ENCODE measurements around the gene RABAC1. TPM values are rescaled to one million over a fixed set of nuclear protein-coding genes. Genes with fewer than 3 reads are reported as not detected.

Gene RABAC1
- total RNA-seq, 1 experiment from 2014 or later = 66.3 TPM

- no peak for TF ChIP-seq EGR1 (IDR thresholded peaks at IDR 0.05; ENCODE audit: low read depth)
- no peak for TF ChIP-seq ELF1 (IDR thresholded peaks at IDR 0.05; ENCODE audit: borderline replicate concordance, low read depth)
Measured at GRCh38 chr19:41969772-41970458, 10.8 kb upstream of the RABAC1 start (continued).

DNA sequence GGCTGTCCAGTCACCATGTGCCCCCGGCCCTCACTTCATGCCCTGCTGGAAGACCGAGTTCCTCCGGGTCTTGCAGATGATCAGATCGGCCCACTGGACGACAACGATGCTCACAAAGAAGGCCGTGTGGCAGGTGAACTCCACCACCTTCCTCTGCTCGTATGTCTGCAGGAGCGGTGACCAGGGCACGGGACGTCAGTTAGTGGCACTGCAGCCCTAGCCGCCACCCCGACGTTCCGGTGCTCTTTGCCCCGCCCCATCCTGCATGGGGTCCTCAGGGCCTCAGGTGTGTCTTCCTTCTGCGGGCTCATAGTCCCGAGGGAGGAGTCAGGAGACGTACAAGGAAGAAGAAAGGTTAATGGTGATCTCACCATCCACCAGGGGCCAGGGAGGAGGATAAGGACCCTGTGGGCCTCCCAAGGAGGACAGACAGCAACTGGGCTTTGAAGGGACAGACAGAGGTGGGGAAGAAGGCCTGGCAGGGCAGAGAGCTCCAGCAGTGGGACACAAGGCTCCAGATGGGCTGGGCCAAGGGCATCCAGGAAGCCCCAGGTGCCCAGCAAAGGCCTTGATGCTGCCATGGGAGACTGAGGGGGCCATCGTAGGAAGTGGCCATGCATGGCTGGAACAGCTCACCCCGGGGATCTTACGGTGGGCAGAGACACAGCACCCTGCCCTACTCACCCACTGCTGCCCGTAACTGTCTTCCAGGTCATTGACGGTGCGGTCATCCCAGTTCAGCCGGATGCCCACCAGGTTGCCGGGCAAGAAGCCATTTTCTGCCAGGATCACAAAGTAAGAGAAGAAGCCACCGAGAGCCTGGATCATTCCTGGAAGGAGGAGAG, 9.9 kb upstream of the RABAC1 start:
- no TSS peak for BruUV-seq (replicated peaks)
- no peaks in the 10 kb centered on the region for H3K9me3 ChIP-seq (ENCODE audit: control insufficient read depth in 1 of 2, insufficient read depth in 1 of 2, low read depth in 1 of 2, low read length in 2 of 2)
- ChIA-PET RAD21 (ENCODE audit: low non-redundant PET in 1 of 2, low total read pairs in 2 of 2, uncharacterized antibody in 2 of 2, unreplicated experiment in 2 of 2) (no interaction called here), CTCF (no interaction called here), POLR2A (no interaction called here)
- no peaks in the 10 kb centered on the region for H3K27me3 ChIP-seq (ENCODE audit: insufficient read depth, low read length)
- H3K4me2 ChIP-seq (ENCODE audit: low read length) = no peak overlapping the region
- H3K9ac ChIP-seq (ENCODE audit: low read length) = no peak overlapping the region
- no peaks in the 10 kb centered on the region for H4K20me1 ChIP-seq (ENCODE audit: insufficient read depth)
- TF ChIP-seq, protein P1, sequence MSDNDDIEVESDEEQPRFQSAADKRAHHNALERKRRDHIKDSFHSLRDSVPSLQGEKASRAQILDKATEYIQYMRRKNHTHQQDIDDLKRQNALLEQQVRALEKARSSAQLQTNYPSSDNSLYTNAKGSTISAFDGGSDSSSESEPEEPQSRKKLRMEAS (IDR thresholded peaks at IDR 0.05) = no peak
- TF ChIP-seq SIN3A (IDR thresholded peaks at IDR 0.05; ENCODE audit: low read depth) (no peak), EZH2phosphoT487 (IDR thresholded peaks at IDR 0.05; ENCODE audit: borderline replicate concordance) (no peak), SP1 (IDR thresholded peaks at IDR 0.05; ENCODE audit: low read depth) (no peak), RAD21 (IDR thresholded peaks at IDR 0.05; ENCODE audit: low read depth) (no peak), REST (IDR thresholded peaks at IDR 0.05; ENCODE audit: low read depth) (no peak)
- no peak for ATAC-seq
- no peaks in the 10 kb centered on the region for H3K79me2 ChIP-seq (ENCODE audit: insufficient read depth, low read length)
- no peaks in the 10 kb centered on the region for H3K36me3 ChIP-seq (ENCODE audit: control insufficient read depth in 1 of 2, insufficient read depth in 2 of 2, low read length in 2 of 2)
- no peak overlapping the region for H2AFZ ChIP-seq (ENCODE audit: low read depth, low read length, poor library complexity, severe bottlenecking)
- no peaks in the 10 kb centered on the region for H3K9me2 ChIP-seq (ENCODE audit: insufficient read depth)
- H3K27ac ChIP-seq (ENCODE audit: low read depth, low read length) = no peak overlapping the region
- H3K4me1 ChIP-seq (ENCODE audit: control insufficient read depth in 1 of 2, insufficient read depth in 2 of 2, low read length in 2 of 2) = no peaks in the 10 kb centered on the region
- intact Hi-C loops (cut with micrococcal nuclease) = no loop called here
- H3K4me3 ChIP-seq (replicated peaks in 1 of 2; ENCODE audit: low read depth in 1 of 2, low read length in 2 of 2) = no peak overlapping the region
- no peak for DNase-seq (ENCODE audit: low read depth, low spot score)

Measured in HCT116 (cell line).